HEK293 (cell line): Measurements from ENCODE around the gene EVI5.

ENCODE experiments used
- CTCF ChIA-PET: fragments of 350-600 bp; formaldehyde crosslinking; extraction: SDS; loops from one replicate; lab custom pipeline; 2021; ENCODE audit warnings: antibody characterized with exemption; lab: Yijun Ruan, JAX
- POLR2A ChIA-PET: fragments of 300-600 bp; formaldehyde crosslinking; extraction: SDS; loops from one replicate; lab custom pipeline; 2020; ENCODE audit warnings: antibody characterized with exemption, inconsistent platforms; lab: Yijun Ruan, JAX
- H3K27ac ChIP-seq: fragments of 200-500 bp; sonication (Bioruptor generic); 2 replicates; pipeline ENCODE4 v1.5.1; 2014; ENCODE audit warnings: low read depth, low read length, control low read depth, inconsistent platforms; ENCODE audit errors: extremely low read depth
- H3K36me3 ChIP-seq, 2 experiments: fragments of 200-500 bp in 1 of 2; sonication (Bioruptor generic) in 1 of 2; 1 replicate in 1 of 2; 2 replicates in 1 of 2; pipeline ENCODE4 v1.5.1; 2014 to 2017; ENCODE audit warnings: inconsistent platforms in 2 of 2, low read length in 2 of 2; ENCODE audit not compliant: control insufficient read depth in 2 of 2, insufficient read depth in 1 of 2
- H3K4me1 ChIP-seq: fragments of 200-500 bp; sonication (Bioruptor generic); 2 replicates; pipeline ENCODE4 v1.5.1; 2014; ENCODE audit warnings: mild to moderate bottlenecking, low read length, inconsistent platforms; ENCODE audit not compliant: control insufficient read depth, insufficient read depth
- H3K4me3 ChIP-seq: 2 replicates; pipeline ENCODE4 v1.5.1; 2011; ENCODE audit warnings: low read depth, mild to moderate bottlenecking, control low read depth, low read length, moderate library complexity
- H3K9me3 ChIP-seq: fragments of 200-500 bp; sonication (Bioruptor generic); 2 replicates; pipeline ENCODE4 v1.5.1; 2014; ENCODE audit warnings: low read depth, low read length, inconsistent platforms; ENCODE audit not compliant: control insufficient read depth, insufficient read depth
- BCL6B ChIP-seq: fragments of 450-650 bp; formaldehyde crosslinking; IDR thresholded peaks from 2 replicates; pipeline ENCODE4 v1.5.1; 2017; ENCODE audit warnings: missing biosample characterization, missing genetic modification characterization
- GLI4 ChIP-seq: fragments of 450-650 bp; formaldehyde crosslinking; IDR thresholded peaks from 2 replicates; pipeline ENCODE4 v1.5.1; 2016; ENCODE audit warnings: missing biosample characterization, missing genetic modification characterization
- MEIS1 ChIP-seq: sonication (generic); formaldehyde crosslinking; IDR thresholded peaks from 2 replicates; pipeline ENCODE4 v1.8.1; 2022; ENCODE audit warnings: missing genetic modification reagents, mild to moderate bottlenecking, borderline replicate concordance
- PRDM1 ChIP-seq: fragments of 450-650 bp; formaldehyde crosslinking; IDR thresholded peaks from 2 replicates; pipeline ENCODE4; 2016; ENCODE audit warnings: missing biosample characterization, missing genetic modification characterization
- REPIN1 ChIP-seq: fragments of 450-650 bp; formaldehyde crosslinking; IDR thresholded peaks from 2 replicates; pipeline ENCODE4 v1.5.1; 2017; ENCODE audit warnings: missing biosample characterization, missing genetic modification characterization, low read depth
- SETDB1 ChIP-seq: IDR thresholded peaks from one replicate; pipeline ENCODE4 v1.6.1; 2017; ENCODE audit warnings: mild to moderate bottlenecking, low read length, moderate library complexity, mixed read lengths; ENCODE audit not compliant: insufficient read length
- SP7 ChIP-seq: fragments of 450-650 bp; formaldehyde crosslinking; IDR thresholded peaks from 2 replicates; pipeline ENCODE4 v1.5.1; 2016; ENCODE audit warnings: missing biosample characterization, missing genetic modification characterization
- ZNF10 ChIP-seq: fragments of 450-650 bp; formaldehyde crosslinking; IDR thresholded peaks from 2 replicates; pipeline ENCODE4 v1.5.1; 2017; ENCODE audit warnings: missing biosample characterization, missing genetic modification characterization
- ZNF132 ChIP-seq: fragments of 450-650 bp; formaldehyde crosslinking; IDR thresholded peaks from 2 replicates; pipeline ENCODE4 v1.5.1; 2017; ENCODE audit warnings: missing biosample characterization, missing genetic modification characterization, borderline replicate concordance
- ZNF211 ChIP-seq: fragments of 450-650 bp; formaldehyde crosslinking; IDR thresholded peaks from 2 replicates; pipeline ENCODE4 v1.5.1; 2016; ENCODE audit warnings: low read depth, missing biosample characterization, missing genetic modification characterization
- ZNF221 ChIP-seq: fragments of 450-650 bp; formaldehyde crosslinking; IDR thresholded peaks from 2 replicates; pipeline ENCODE4 v1.5.1; 2017; ENCODE audit warnings: missing biosample characterization, missing genetic modification characterization, borderline replicate concordance
- ZNF366 ChIP-seq: fragments of 450-650 bp; formaldehyde crosslinking; conservative IDR thresholded peaks from 2 replicates; pipeline ENCODE4 v1.5.1; 2016; ENCODE audit warnings: missing biosample characterization, missing genetic modification characterization
- ZNF48 ChIP-seq: fragments of 450-650 bp; formaldehyde crosslinking; IDR thresholded peaks from 2 replicates; pipeline ENCODE4 v1.5.1; 2016; ENCODE audit warnings: missing biosample characterization, missing genetic modification characterization
- ZNF521 ChIP-seq: fragments of 450-650 bp; formaldehyde crosslinking; IDR thresholded peaks from 2 replicates; pipeline ENCODE4 v1.5.1; 2017; ENCODE audit warnings: missing biosample characterization, mild to moderate bottlenecking, missing genetic modification characterization
- ZNF549 ChIP-seq: fragments of 450-650 bp; IDR thresholded peaks from 2 replicates; pipeline ENCODE4 v1.5.1; 2018; ENCODE audit warnings: missing biosample characterization, missing genetic modification characterization, mild to moderate bottlenecking, inconsistent platforms, moderate library complexity
- TF ChIP-seq, protein P1 (sequence below): fragments of 450-650 bp; formaldehyde crosslinking; IDR thresholded peaks from 2 replicates; pipeline ENCODE4 v1.5.1; 2017; ENCODE audit warnings: missing biosample characterization, missing genetic modification characterization
- TF ChIP-seq, protein P2 (sequence below): fragments of 450-650 bp; formaldehyde crosslinking; IDR thresholded peaks from 2 replicates; pipeline ENCODE4 v1.5.1; 2016; ENCODE audit warnings: missing biosample characterization, missing genetic modification characterization

The EVI5 gene

GRCh38 chr1:92755541-92756461 lies 29.1 kb downstream of the EVI5 start:
- peaks cover 0 to 9% of the 10 kb centered on the region in 2 experiments; a peak in 1 of 3 replicates for H3K36me3 ChIP-seq
- ChIA-PET CTCF (interaction anchor here (0.6 to 3.2 kb wide), 6 partner anchors 20 to 446 kb away, joined by 3 to 13 read pairs (median 7); no protein-coding TSS in a partner anchor), POLR2A (interaction anchor here (0.6 to 1.3 kb wide), 3 partner anchors 29 to 75 kb away, joined by 3 to 7 read pairs (median 3); partner anchors contain the start of gene EVI5)
- TF ChIP-seq ZNF549 (tag by site-specific recombination), result 0 out of 2 replicates have a peak, but pooled peaks have one; percentile 9
- no peak for TF ChIP-seq REPIN1 (tag by site-specific recombination)
- H3K9me3 ChIP-seq, result no peaks in the 10 kb centered on the region
- H3K27ac ChIP-seq, result no peak overlapping the region
- peaks cover 3% of the 10 kb centered on the region for H3K4me1 ChIP-seq
- no peak overlapping the region for H3K4me3 ChIP-seq

DNA sequence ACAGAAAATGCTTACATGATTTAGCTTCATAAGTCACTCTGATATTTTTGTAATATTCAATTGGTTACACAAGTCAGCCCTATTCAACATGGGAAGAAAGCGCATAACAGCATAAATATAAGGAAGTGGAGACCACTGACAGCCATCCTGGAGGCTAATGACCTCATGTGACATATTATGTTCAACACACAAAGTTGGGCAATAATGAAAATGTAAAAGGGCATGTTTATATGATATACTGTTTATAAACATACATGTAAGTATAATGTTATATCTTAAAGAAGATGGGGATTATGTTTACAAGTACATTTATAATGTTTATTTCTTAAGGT lies 30.2 kb downstream of the EVI5 start:
- H3K4me1 ChIP-seq, result peaks cover 3% of the 10 kb centered on the region
- no peak overlapping the region for H3K27ac ChIP-seq
- TF ChIP-seq SETDB1 (peak; percentile 38), ZNF221 (no peak)
- ChIA-PET CTCF (interaction anchor here (1.6 to 3.2 kb wide), 2 partner anchors 18 to 63 kb away, joined by 5 to 11 read pairs; no protein-coding TSS in a partner anchor), POLR2A (interaction anchor here (0.9 to 1.3 kb wide), 2 partner anchors 30 to 77 kb away, joined by 3 to 7 read pairs; partner anchors contain the start of gene EVI5)
- no peaks in the 10 kb centered on the region for H3K9me3 ChIP-seq
- no peak overlapping the region for H3K4me3 ChIP-seq
- peaks cover 0 to 9% of the 10 kb centered on the region in 2 experiments; a peak in 1 of 3 replicates for H3K36me3 ChIP-seq

DNA sequence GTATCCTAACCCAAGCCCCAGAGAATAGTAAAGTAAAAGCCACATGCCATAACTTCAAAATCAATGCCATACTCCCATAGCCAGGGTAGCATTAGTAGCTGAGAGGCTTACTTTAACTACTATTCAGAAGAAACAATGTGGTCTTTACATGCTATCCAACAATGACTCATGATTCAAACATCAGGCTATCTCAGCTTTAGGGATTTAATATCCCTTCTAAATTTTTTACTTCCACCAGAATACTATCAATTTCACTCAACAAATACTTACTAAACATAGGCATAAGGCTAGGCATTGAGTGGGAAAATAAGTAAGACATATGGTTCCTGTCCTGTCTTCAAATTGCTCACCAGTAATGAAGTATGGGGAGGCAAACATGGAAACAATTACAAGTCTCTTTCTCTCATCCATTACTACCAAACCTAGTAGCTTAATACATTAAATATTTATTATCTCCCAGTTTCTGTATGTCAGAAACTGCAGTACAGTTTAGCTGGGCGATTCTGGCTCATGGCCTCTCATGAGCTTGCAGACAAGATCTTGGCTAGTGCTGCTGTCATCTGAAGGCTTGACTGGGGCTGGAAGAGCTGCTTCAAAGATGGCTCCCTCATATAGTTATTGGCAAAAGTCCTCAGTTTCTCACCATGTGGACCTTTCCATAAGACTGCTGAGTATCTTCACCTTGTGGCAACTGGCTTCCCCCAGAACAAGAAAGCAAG lies 30.7 kb downstream of the EVI5 start:
- Histone ChIP-seq H3K4me3 (no peak overlapping the region), H3K27ac (no peak overlapping the region), H3K9me3 (no peaks in the 10 kb centered on the region), H3K36me3 (peaks cover 0 to 9% of the 10 kb centered on the region in 2 experiments; a peak in 1 of 3 replicates), H3K4me1 (peaks cover 3% of the 10 kb centered on the region)
- POLR2A ChIA-PET, result interaction anchor here (0.9 to 1.3 kb wide), 3 partner anchors 31 to 78 kb away, joined by 3 to 7 read pairs (median 3); partner anchors contain the start of gene EVI5
- TF ChIP-seq ZNF521, result no peak
- TF ChIP-seq SETDB1, result peak; percentile 89
- TF ChIP-seq PRDM1 (tag by site-specific recombination), result 0 out of 2 replicates have a peak, but pooled peaks have one; percentile 12
- no peak for TF ChIP-seq ZNF48 (tag by site-specific recombination)
- CTCF ChIA-PET, result interaction anchor here (0.8 to 3.2 kb wide), 3 partner anchors 18 to 104 kb away, joined by 3 to 11 read pairs (median 5); no protein-coding TSS in a partner anchor

- H3K4me3 ChIP-seq, result no peak overlapping the region
- H3K27ac ChIP-seq, result no peak overlapping the region
- H3K36me3 ChIP-seq, result peaks cover 0 to 9% of the 10 kb centered on the region in 2 experiments; a peak in 1 of 3 replicates
- no peaks in the 10 kb centered on the region for H3K9me3 ChIP-seq
- ChIA-PET CTCF (interaction anchor here (0.6 to 3.2 kb wide), 2 partner anchors 9 to 65 kb away, joined by 3 to 11 read pairs; no protein-coding TSS in a partner anchor), POLR2A (no interaction called here)
- H3K4me1 ChIP-seq, result peaks cover 3% of the 10 kb centered on the region
- TF ChIP-seq, protein P1, sequence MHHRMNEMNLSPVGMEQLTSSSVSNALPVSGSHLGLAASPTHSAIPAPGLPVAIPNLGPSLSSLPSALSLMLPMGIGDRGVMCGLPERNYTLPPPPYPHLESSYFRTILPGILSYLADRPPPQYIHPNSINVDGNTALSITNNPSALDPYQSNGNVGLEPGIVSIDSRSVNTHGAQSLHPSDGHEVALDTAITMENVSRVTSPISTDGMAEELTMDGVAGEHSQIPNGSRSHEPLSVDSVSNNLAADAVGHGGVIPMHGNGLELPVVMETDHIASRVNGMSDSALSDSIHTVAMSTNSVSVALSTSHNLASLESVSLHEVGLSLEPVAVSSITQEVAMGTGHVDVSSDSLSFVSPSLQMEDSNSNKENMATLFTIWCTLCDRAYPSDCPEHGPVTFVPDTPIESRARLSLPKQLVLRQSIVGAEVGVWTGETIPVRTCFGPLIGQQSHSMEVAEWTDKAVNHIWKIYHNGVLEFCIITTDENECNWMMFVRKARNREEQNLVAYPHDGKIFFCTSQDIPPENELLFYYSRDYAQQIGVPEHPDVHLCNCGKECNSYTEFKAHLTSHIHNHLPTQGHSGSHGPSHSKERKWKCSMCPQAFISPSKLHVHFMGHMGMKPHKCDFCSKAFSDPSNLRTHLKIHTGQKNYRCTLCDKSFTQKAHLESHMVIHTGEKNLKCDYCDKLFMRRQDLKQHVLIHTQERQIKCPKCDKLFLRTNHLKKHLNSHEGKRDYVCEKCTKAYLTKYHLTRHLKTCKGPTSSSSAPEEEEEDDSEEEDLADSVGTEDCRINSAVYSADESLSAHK (tag by site-specific recombination), result no peak
- TF ChIP-seq SP7 (tag by site-specific recombination) (peak; percentile 40; the same call in 1 of the 2 replicates), ZNF132 (no peak), ZNF366 (tag by site-specific recombination) (no peak), ZNF211 (no peak), BCL6B (tag by site-specific recombination) (no peak), ZNF10 (no peak), MEIS1 (no peak), GLI4 (no peak)
- TF ChIP-seq, protein P2, sequence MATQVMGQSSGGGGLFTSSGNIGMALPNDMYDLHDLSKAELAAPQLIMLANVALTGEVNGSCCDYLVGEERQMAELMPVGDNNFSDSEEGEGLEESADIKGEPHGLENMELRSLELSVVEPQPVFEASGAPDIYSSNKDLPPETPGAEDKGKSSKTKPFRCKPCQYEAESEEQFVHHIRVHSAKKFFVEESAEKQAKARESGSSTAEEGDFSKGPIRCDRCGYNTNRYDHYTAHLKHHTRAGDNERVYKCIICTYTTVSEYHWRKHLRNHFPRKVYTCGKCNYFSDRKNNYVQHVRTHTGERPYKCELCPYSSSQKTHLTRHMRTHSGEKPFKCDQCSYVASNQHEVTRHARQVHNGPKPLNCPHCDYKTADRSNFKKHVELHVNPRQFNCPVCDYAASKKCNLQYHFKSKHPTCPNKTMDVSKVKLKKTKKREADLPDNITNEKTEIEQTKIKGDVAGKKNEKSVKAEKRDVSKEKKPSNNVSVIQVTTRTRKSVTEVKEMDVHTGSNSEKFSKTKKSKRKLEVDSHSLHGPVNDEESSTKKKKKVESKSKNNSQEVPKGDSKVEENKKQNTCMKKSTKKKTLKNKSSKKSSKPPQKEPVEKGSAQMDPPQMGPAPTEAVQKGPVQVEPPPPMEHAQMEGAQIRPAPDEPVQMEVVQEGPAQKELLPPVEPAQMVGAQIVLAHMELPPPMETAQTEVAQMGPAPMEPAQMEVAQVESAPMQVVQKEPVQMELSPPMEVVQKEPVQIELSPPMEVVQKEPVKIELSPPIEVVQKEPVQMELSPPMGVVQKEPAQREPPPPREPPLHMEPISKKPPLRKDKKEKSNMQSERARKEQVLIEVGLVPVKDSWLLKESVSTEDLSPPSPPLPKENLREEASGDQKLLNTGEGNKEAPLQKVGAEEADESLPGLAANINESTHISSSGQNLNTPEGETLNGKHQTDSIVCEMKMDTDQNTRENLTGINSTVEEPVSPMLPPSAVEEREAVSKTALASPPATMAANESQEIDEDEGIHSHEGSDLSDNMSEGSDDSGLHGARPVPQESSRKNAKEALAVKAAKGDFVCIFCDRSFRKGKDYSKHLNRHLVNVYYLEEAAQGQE (tag by site-specific recombination), result no peak
Observed at GRCh38 chr1:92752719-92753118, 32.2 kb downstream of the EVI5 start.
